BLaER1 (cell line): ENCODE results near the gene GNAQ.

Source experiments
- H3K27ac ChIP-seq: shearing (Covaris generic); formaldehyde crosslinking; 2 replicates; pipeline ENCODE4 v1.8.1; 2022
- H3K27me3 ChIP-seq: shearing (Covaris generic); formaldehyde crosslinking; 2 replicates; pipeline ENCODE4 v1.8.1; 2022
- H3K36me3 ChIP-seq: shearing (Covaris generic); formaldehyde crosslinking; 2 replicates; pipeline ENCODE4 v1.8.1; 2022
- H3K4me1 ChIP-seq: shearing (Covaris generic); formaldehyde crosslinking; 2 replicates; pipeline ENCODE4 v1.8.1; 2022
- H3K4me2 ChIP-seq: shearing (Covaris generic); formaldehyde crosslinking; 2 replicates; pipeline ENCODE4 v1.8.1; 2022
- H3K4me3 ChIP-seq: shearing (Covaris generic); formaldehyde crosslinking; 2 replicates; pipeline ENCODE4 v1.8.1; 2022
- H3K9ac ChIP-seq: shearing (Covaris generic); formaldehyde crosslinking; 2 replicates; pipeline ENCODE4 v1.8.1; 2022
- H3K9me3 ChIP-seq: shearing (Covaris generic); formaldehyde crosslinking; 2 replicates; pipeline ENCODE4 v1.8.1; 2022
- H4K20me1 ChIP-seq: shearing (Covaris generic); formaldehyde crosslinking; 2 replicates; pipeline ENCODE4 v1.8.1; 2022
- Cebpa-rat ChIP-seq: shearing (Covaris generic); IDR thresholded peaks from 2 replicates; pipeline ENCODE4 v1.8.1; 2022

Gene GNAQ

DNA sequence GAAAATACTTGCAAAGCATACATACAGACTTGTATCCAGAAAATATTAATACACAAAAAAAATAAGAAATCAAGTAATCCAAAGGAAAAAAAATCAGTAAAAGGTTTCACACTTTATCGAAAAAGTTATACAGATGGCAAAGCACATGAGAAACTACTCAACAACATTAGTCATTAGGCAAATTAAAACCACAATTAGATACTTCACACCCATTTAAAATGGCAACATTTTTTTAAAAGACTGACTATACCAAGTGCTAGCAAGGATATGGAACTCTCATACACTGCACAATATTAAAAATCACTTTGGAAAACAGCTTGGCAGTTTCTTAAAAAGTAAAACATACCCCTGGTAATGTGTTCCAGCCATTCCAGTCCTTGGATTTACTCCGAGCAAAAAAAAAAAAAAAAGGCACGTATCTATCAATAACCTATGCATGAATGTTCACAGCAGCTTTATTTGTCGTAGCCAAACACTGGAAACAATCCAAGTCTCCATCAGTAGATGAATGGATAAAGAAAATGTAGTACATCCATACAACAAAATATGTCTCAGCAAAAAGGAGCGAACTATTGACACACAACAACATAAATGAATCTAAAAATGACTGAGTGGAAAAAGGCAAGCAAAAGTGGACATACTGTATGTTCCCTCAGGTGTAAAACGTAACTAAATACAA lies 66.0 kb downstream of the GNAQ start:
- Histone ChIP-seq H3K27ac (no peak overlapping the region), H3K4me3 (no peak overlapping the region), H3K9me3 (no peaks in the 10 kb centered on the region), H3K4me1 (no peaks in the 10 kb centered on the region), H3K27me3 (no peaks in the 10 kb centered on the region), H4K20me1 (no peaks in the 10 kb centered on the region), H3K4me2 (no peak overlapping the region), H3K36me3 (peaks cover 13% of the 10 kb centered on the region), H3K9ac (no peak overlapping the region)
- TF ChIP-seq Cebpa-rat: no peak

GRCh38 chr9:77964258-77964657 lies 67.4 kb downstream of the GNAQ start:
- no peaks in the 10 kb centered on the region for H3K9me3 ChIP-seq
- no peaks in the 10 kb centered on the region for H4K20me1 ChIP-seq
- no peak overlapping the region for H3K4me2 ChIP-seq
- no peak overlapping the region for H3K9ac ChIP-seq
- no peaks in the 10 kb centered on the region for H3K4me1 ChIP-seq
- H3K27me3 ChIP-seq: no peaks in the 10 kb centered on the region
- H3K4me3 ChIP-seq: no peak overlapping the region
- TF ChIP-seq Cebpa-rat: no peak
- H3K27ac ChIP-seq: no peak overlapping the region
- H3K36me3 ChIP-seq: peaks cover 8% of the 10 kb centered on the region

GRCh38 chr9:77961541-77961940 lies 70.1 kb downstream of the GNAQ start:
- Histone ChIP-seq H3K4me1 (no peaks in the 10 kb centered on the region), H3K27ac (no peak overlapping the region), H3K27me3 (no peaks in the 10 kb centered on the region), H3K9me3 (no peaks in the 10 kb centered on the region), H4K20me1 (peaks cover 7% of the 10 kb centered on the region; the same call in 1 of the 2 replicates), H3K4me2 (no peak overlapping the region), H3K36me3 (no peaks in the 10 kb centered on the region), H3K4me3 (no peak overlapping the region), H3K9ac (no peak overlapping the region)
- TF ChIP-seq Cebpa-rat: no peak

GRCh38 chr9:77960356-77961153 lies 71.1 kb downstream of the GNAQ start:
- Histone ChIP-seq H3K4me2 (no peak overlapping the region), H4K20me1 (peaks cover 8% of the 10 kb centered on the region; the same call in 1 of the 2 replicates), H3K9me3 (no peaks in the 10 kb centered on the region), H3K27ac (no peak overlapping the region), H3K9ac (no peak overlapping the region), H3K4me1 (no peaks in the 10 kb centered on the region), H3K4me3 (no peak overlapping the region), H3K27me3 (no peaks in the 10 kb centered on the region), H3K36me3 (no peaks in the 10 kb centered on the region)
- no peak for TF ChIP-seq Cebpa-rat

DNA sequence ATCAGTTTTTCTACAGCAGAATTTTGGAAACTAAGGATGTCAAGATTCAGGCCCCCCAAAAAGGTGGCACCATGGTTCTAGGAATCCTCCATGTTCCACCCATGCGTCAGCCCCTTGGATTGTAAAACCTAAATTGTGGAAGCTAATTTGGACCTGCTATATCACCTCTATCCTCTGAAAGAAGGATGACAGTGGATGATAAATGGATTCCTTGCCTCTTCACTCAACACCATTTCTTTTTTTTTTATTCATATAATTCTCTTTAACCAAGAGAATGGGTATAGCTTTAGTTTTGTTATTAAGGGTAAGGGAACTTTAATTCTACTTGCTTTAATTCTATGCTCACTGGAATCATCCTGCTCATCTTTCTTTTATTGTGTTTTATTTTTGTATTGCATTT lies 71.8 kb downstream of the GNAQ start:
- H3K4me3 ChIP-seq: no peak overlapping the region
- no peak overlapping the region for H3K4me2 ChIP-seq
- no peak overlapping the region for H3K9ac ChIP-seq
- no peak overlapping the region for H3K27ac ChIP-seq
- H3K9me3 ChIP-seq: no peaks in the 10 kb centered on the region
- no peaks in the 10 kb centered on the region for H3K27me3 ChIP-seq
- H3K4me1 ChIP-seq: no peaks in the 10 kb centered on the region
- no peak for TF ChIP-seq Cebpa-rat
- H4K20me1 ChIP-seq: peaks cover 8% of the 10 kb centered on the region; the same call in 1 of the 2 replicates
- H3K36me3 ChIP-seq: no peaks in the 10 kb centered on the region

DNA sequence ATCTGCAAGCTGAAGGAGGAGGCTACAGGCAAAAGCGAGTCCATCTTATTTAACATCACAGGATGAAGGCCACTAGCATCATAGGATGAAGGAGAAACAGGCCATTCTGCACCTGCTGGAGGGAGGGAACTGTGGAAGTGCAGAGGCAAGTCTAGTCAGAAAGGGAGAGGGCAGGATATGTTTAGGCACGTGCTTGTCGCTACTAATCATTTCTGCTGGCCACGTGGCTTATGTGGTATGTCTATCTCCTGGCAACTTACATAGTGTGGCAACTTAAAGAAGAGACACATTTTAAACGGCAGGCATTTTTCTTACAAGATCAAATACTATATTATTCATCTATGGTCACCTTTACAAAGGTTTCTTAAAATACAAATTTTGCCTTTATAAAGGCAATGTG lies 74.0 kb downstream of the GNAQ start:
- no peak overlapping the region for H3K4me2 ChIP-seq
- H3K27me3 ChIP-seq: no peaks in the 10 kb centered on the region
- H3K9ac ChIP-seq: no peak overlapping the region
- H4K20me1 ChIP-seq: peaks cover 18% of the 10 kb centered on the region; the same call in 1 of the 2 replicates
- no peak overlapping the region for H3K27ac ChIP-seq
- no peak overlapping the region for H3K4me3 ChIP-seq
- H3K36me3 ChIP-seq: no peaks in the 10 kb centered on the region
- TF ChIP-seq Cebpa-rat: no peak
- H3K4me1 ChIP-seq: no peaks in the 10 kb centered on the region; the same call in 1 of the 2 replicates
- H3K9me3 ChIP-seq: no peaks in the 10 kb centered on the region

DNA sequence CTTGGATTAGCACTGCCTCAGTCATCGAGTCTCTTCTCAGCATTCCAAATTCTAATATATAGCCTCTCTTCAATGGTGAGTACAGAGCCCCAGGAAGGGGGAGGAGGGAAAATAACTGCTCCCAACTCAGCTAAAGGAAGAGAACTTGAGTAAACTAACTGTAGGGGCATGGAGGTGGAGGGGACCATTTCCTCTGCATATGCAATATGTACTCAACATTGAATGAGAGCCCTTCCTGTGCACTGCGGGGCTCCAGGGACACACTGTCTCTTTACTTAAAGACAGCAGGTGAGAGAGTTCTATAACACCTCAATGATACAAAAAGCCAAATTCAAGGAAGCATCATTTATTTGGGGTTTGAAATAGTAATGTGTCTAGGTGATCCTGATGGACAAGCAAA lies 75.1 kb downstream of the GNAQ start:
- Histone ChIP-seq H3K4me2 (no peak overlapping the region), H3K4me3 (no peak overlapping the region), H3K27ac (no peak overlapping the region), H4K20me1 (peaks cover 18% of the 10 kb centered on the region; the same call in 1 of the 2 replicates), H3K36me3 (no peaks in the 10 kb centered on the region), H3K27me3 (no peaks in the 10 kb centered on the region), H3K9me3 (no peaks in the 10 kb centered on the region), H3K9ac (no peak overlapping the region), H3K4me1 (no peaks in the 10 kb centered on the region; the same call in 1 of the 2 replicates)
- no peak for TF ChIP-seq Cebpa-rat

DNA sequence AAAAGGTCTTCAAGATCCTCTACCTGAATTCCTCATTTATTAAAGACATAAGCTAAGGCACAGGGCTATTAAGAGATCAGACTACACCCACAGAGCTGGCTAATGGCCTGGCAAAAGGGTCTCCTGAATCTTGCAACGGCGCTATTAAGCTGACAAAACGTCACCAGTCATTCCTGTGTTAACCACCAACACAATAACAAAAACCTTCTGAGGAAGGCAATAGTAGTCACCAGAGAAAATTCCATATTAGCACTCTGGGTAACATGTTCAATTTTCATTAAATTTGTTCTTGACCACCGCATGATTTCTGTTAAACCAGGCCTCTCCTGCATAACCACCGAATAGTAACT lies 77.0 kb downstream of the GNAQ start:
- peaks cover 25% of the 10 kb centered on the region; the same call in 1 of the 2 replicates for H4K20me1 ChIP-seq

GRCh38 chr9:77954013-77954665 lies 77.5 kb downstream of the GNAQ start:
- Histone ChIP-seq H3K9ac (no peak overlapping the region), H3K27me3 (no peaks in the 10 kb centered on the region), H4K20me1 (peaks cover 30% of the 10 kb centered on the region; the same call in 1 of the 2 replicates), H3K4me1 (peaks cover 10% of the 10 kb centered on the region), H3K4me2 (no peak overlapping the region), H3K9me3 (no peaks in the 10 kb centered on the region), H3K4me3 (no peak overlapping the region), H3K36me3 (no peaks in the 10 kb centered on the region), H3K27ac (no peak overlapping the region)
- no peak for TF ChIP-seq Cebpa-rat

More for the DNA sequence above, 77.0 kb downstream of the GNAQ start:
- no peaks in the 10 kb centered on the region for H3K36me3 ChIP-seq
- no peak overlapping the region for H3K9ac ChIP-seq
- no peak overlapping the region for H3K4me2 ChIP-seq
- H3K27ac ChIP-seq: no peak overlapping the region
- TF ChIP-seq Cebpa-rat: no peak
- H3K9me3 ChIP-seq: no peaks in the 10 kb centered on the region
- H3K27me3 ChIP-seq: no peaks in the 10 kb centered on the region
- H3K4me1 ChIP-seq: peaks cover 10% of the 10 kb centered on the region
- no peak overlapping the region for H3K4me3 ChIP-seq

- no peak for TF ChIP-seq Cebpa-rat
Measured at GRCh38 chr9:77953590-77953989, 78.0 kb downstream of the GNAQ start.

More at GRCh38 chr9:77953590-77953989, 78.0 kb downstream of the GNAQ start:
- H3K36me3 ChIP-seq: no peaks in the 10 kb centered on the region
- no peak overlapping the region for H3K27ac ChIP-seq
- H3K9me3 ChIP-seq: no peaks in the 10 kb centered on the region
- no peaks in the 10 kb centered on the region for H3K27me3 ChIP-seq
- H3K4me1 ChIP-seq: peaks cover 10% of the 10 kb centered on the region
- H3K9ac ChIP-seq: no peak overlapping the region
- peaks cover 32% of the 10 kb centered on the region; the same call in 1 of the 2 replicates for H4K20me1 ChIP-seq
- no peak overlapping the region for H3K4me2 ChIP-seq
- no peak overlapping the region for H3K4me3 ChIP-seq
